Measurements from ENCODE around the gene MRPL20. TPM values are rescaled to one million over a fixed set of nuclear protein-coding genes. Genes with fewer than 3 reads are reported as not detected.
A peak's percentile ranks its signal among the peaks of the same experiment; 100 is the strongest.

Gene MRPL20
- polyA plus RNA-seq, 4 donors, result 110 to 137 (median 115) TPM

DNA sequence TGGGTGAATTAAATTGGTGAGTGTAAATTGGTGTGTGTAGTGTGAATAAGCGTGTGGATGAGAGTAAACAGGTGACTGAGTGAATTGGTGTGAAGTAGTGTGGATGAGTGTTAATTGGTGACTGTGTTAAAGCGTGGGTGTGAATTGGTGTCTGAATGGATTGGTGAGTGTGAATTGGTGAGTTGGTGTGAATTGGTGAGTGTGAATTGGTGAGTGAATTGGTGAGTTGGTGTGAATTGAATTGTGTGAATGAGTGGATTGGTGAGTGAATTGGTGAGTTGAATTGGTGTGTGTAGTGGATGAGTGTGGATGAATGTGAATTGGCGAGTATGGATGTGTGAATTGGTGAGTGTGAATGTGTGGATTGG, 40.4 kb downstream of the MRPL20 start:
- DNase-seq (ENCODE audit: low read depth in 4 of 4, low spot score in 3 of 4), result no peak

DNA sequence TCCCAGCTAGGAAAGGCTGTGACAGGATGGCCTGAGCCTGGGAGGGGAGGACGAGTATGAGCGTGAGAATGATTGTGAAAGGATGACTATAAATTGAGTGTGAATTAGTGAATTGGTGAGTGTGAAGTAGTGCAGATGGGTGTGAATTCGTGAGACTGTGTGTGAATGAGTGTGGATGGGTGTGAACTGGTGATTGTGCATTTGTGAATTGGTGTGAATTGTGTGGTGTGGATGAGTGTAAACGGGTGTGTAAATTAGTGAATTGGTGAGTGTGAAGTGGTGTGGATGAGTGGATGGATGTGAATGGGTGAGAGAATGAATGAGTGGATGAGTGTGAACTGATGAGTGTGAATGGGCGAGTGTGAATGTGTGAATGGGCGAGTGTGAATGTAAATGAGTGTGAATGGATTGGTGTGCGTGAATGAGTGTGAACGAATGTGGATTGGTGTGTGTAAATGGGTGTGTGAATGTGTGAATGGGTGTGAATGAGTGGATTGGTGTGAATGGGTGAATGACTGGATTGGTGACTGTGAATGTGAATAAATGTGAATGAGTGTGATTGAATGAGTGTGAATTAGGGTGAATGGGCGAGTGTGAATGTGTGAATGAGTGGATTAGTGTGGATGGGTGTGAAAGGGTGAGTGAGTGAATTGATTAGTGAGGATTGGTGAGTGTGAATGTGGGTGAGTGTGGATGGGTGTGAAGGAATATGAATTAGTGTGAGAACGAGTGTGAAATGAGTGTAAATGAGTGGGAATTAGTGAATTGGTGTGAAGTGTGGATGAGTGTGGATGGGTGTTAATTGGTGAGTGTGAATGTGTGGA, 41.0 kb downstream of the MRPL20 start:
- no peak for DNase-seq (ENCODE audit: low read depth in 4 of 4, low spot score in 3 of 4)

DNA sequence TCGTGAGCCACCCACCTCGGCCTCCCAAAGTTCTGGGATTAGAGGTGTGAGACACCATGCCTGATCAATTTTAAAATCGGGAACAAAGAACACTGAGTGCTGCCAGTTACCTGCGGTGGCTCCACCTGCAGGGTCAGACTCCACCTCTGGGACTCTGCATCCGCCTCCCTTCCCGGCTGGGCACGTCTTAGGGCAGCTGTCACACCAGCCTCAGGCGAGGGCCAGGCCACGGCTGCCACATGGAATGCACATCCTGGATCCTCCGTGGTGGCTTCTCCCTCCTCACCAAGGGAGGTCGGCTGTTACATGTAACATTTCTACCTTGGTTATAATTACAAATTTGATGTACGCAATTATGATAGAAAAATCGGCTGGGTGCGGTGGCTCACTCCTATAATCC, 42.8 kb downstream of the MRPL20 start:
- no peak for DNase-seq (ENCODE audit: low read depth in 4 of 4, low spot score in 3 of 4)

DNA sequence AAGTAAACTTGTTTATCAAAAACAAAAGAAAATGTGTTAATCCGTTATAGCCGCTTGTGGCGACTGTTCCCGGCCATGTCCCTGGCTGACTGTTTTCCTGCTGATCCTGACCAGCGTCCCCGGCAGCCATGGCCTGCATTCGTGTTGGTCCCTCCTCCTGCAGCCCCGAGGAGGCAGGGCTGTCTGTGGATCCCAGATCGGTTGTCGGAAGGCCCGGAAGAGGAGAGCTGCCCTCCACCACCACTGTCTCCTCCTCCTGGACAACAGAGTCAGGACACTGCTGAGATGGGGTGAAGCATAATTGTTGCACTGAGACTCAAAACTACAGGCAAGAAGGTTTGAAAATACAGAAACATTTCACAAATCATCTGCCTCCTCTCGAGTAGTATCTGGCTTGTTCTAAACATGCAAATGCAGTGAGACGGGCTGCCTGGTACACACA, 45.1 kb downstream of the MRPL20 start:
- no peak for DNase-seq (ENCODE audit: low read depth in 4 of 4, low spot score in 3 of 4)

DNA sequence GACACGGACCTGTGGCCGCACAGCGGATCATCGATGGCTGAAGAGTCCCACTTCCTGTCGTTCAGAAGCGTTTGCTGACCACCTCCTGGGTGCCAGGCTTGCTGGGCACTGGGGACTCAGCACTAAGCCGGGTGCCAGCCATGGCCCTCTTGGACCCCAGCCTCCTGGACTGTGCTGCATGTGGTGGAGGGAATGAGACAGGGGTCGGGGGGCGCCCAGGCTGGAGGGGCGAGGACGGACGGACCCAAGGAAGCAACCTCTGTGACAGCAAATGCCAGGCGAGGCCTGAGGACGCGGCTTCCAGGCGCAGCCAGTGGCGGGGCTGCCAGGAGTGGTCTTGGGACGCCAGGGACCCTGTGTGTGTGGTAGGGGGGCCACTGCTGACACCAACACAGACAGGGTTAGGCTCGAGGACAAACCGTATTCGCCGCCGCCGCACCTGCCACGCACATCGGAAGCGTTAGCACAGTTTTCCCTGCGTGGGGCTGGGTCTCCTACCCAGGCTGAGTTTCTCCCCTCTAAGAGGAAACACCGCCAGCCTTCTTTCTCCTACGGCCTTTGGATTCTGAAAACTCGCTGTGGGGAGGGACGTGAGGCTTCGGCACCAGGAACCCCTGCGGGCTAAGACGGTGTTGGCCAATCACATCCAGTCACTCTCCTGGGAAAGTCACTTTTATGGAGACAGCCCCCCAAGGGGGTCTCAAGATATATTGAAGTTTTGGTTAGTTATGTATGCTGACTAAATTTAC, 45.7 kb downstream of the MRPL20 start:
- no peak for DNase-seq (ENCODE audit: low read depth in 4 of 4, low spot score in 3 of 4)

DNA sequence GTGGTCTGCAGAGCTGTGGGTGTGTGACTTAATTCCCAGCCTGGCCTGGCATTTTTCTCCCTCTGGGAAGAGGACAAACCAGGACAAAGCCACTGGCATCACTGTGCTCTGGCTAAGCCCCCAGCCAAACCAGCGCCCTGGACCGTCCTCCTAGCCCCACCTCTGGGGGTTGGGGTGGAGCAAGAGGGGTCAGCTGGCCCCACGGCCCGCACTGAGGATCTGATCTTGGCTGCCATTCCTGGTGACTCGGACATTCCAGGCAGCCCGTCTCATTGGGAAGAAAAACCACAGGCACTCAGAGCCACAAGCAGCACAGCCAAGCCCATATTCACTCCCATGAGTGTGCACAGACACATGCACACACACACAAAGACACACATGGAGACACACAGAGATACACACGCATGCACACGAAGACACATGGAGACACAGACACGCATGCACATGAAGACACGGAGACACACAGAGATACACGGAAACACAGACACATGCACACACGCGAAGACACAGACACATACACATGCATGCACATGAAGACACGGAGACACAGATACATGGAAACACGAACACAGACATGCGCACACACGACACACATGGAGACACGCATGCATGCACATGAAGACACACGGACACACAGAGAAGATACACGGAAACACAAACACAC, 46.5 kb downstream of the MRPL20 start:
- no peak for DNase-seq (ENCODE audit: low read depth in 4 of 4, low spot score in 3 of 4)

DNA sequence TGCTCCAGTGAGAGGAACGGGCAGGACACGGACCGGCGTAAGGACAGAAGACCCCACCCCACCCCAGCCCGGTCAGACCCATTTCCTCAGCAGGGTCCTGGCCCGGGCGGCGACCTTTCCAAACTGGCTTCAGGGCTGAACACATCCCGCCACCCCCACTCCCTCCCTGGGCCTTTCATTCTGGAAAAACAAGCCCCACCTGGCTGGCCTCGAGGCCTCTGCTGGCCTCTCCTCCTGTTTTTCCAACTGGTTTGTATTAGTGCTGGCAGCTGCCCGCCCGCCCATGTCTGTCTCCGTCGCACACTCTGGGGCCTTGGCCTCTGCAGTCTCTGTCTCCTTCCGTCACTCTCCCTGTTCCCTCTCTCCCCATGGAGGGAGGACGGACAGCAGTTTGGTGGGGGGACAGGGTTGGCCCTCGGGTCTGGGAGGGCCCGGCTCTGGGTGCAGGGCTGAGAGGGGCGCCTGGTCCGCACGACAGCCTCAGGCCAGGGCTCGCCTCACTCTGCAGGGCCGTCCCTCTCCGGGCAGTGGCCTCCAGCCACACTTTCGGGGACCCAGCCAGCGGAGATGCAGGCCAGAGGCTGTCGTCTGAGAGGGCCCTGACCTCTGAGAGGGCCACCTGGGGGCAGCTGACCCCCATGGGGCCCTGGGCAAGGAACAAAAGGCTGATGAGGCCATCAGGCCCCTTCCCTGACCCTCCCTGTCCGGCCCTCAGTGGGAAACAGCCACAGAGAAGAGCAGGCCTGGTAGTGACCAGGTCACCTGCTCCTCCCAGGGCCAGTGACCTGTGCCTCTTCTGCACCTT, 47.2 kb downstream of the MRPL20 start:
- DNase-seq (ENCODE audit: low read depth in 4 of 4, low spot score in 3 of 4), result no peak

DNA sequence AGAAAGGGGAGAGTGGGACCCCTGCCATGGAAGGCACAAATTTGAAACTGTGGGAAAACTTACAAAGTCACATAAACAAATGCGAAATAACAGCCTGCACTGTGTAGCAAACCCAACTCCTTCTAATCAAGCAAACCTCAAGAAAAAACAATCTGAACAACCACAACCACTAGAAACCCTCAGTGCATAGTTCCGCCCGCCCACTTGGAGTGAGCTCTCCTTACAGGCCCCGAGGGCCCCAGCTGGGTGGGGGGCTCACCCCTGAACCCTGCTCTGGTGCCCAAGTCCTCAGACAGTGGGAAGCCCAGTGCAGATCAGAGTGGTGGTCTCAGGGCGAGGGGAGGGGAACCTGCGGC, 47.8 kb downstream of the MRPL20 start:
- no peak for DNase-seq (ENCODE audit: low read depth in 4 of 4, low spot score in 3 of 4)

DNA sequence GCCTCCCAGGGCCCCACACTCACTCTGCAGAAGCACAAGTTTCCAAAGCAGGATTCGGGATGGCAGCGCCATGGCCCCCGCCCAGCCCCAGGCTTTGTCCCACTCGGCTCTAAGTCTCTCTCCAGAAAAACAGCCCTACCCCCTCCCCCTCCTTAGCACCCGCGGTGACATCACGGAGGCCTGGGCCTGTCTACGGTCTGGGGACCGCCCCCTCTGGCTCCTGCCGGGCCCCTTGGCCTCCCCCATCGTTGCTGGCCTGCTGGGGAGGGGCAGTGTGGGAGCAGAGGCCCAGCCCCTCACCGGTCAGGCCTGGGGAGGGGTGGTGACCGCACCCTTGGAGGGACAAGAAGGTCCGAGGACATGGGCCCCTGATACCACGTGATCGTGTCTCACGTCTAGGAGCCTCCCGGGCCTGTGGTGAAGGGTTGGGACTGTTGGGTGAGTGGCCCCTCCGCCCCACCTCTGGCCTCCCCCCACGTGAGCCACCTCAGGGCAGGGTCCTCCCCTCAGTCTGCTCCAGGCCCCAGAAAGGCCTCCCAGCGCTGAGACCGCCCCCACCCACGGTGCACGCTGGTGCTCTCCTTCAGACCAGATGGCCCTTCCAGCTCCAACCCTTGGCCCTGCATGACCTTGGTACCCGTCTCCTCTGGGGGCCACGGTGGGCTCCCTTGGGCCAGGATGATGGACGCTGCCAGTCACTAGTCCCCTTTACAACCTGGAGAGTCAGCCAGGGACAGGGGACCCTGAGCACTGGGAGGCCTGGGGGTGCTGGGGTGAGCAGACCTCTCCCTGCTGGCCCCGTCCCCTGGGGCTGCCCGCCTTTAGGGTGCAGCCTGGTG, 48.4 kb downstream of the MRPL20 start, which contains the start of gene MXRA8:
Gene MXRA8, minus strand, starts transcription at position 123 of the 839 bp plus-strand sequence. Its CDS starts 51 bp downstream, at position 72.
- peak in 2 of 4 donors; percentile 62 to 71 for DNase-seq (ENCODE audit: low read depth in 4 of 4, low spot score in 3 of 4)

DNA sequence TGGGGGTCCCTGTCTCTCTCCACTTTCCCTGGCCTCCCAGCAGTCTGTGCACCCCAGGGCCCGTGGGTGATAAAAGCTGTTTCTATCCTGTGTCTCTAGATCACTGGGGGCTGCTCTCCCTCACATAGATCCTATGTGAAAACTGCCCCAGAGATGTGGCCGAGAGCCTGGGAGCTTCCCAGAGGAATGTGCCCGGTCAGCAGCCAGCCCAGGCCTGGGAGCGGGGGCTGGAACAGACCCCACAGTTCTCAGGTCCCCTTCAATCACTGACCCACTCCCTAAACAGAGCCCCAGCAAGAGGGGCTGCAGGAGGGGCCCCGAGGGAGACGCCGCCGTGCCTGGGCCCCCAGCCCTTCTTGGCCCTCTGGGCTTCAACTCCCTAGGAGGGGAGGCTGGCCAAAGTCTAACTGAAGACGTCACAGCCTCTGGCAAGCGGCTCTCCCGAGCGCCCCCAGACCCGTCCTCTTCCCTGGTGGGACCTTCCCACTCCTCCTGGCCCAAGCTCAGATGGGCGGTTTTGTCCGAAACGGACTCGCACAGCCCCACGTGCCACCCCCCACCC, 49.1 kb downstream of the MRPL20 start:
- DNase-seq (ENCODE audit: low read depth in 4 of 4, low spot score in 3 of 4), result no peak

DNA sequence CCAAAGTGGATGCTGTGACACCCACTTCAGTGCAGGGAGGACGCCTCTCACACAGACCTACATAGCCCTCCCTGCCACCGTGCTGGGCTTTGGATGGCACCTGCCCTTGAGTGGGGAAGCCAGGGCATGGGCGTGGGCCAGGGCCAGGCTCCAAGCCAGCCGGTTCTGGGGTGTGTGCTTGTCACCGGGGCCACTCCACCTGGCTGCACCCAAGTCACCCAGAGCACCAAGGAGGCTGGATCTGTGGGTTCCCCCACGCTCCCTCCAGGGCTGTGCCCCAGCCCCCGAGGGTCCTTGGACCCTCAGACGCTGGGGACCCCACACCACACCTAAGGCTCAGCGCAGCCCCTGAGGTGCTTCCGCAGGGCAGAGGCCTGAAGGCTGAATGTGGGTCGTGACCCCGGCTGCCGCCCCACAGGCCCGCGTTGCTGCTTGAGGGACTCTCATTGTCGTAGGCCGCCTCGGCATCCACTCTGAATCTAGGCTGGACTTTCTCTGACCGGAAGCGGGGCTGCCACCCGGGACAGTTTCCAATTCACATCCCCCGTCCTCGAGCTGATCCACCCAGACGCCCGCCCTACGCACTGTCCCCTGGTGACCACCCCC, 50.2 kb downstream of the MRPL20 start:
- DNase-seq (ENCODE audit: low read depth in 4 of 4, low spot score in 3 of 4), result no peak

DNA sequence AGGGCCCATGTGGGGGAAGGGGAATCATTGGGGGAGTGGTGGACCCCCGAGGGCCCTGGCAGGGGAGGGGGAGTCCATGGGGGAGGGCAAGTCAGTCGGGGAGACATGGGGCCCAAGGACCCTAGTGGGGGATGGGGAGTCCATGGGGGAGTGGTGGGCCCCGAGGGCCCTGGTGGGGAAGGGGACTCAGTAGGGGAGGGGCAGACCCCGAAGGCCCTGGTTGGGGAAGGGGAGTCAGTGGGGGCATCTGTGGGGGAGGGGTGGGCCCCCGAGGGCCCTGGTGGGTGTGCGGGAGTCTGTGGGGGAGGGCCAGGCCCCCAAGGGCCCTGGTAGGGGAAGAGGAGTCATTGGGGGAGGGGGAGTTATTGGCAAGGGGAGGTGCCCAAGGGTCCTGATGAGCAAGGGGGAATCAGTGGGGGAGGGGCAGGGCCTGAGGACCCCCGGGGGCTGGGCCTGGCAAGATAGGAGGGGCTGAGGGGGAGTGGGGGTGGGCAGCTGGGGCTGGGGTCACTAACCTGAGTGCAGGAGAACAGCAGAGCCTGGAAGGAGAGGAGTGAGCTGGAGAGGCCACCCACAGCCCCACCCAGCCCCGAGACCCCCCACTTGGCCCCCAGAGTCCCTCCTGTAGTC, 50.8 kb downstream of the MRPL20 start:
- DNase-seq (ENCODE audit: low read depth in 4 of 4, low spot score in 3 of 4), result no peak

DNA sequence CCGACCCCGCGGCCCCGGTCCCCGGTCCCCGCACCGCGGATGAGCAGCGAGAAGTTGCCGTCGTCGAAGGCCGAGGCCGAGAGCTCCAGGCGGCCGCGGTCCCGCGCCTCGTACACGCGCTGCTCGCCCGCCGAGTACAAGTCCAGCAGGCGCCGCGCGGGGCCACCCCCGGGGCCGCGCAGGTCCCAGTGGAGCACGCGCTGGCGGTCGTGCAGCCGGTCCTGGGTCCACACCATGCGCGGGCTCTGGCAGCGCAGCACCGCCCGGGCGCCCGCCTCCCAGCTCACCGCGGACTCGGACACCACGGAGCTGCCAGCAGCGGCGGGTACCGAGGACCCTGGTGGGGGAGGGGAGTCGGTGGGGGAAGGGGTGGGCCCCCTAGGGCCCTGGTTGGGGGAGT, 51.7 kb downstream of the MRPL20 start:
- DNase-seq (ENCODE audit: low read depth in 4 of 4, low spot score in 3 of 4), result no peak

DNA sequence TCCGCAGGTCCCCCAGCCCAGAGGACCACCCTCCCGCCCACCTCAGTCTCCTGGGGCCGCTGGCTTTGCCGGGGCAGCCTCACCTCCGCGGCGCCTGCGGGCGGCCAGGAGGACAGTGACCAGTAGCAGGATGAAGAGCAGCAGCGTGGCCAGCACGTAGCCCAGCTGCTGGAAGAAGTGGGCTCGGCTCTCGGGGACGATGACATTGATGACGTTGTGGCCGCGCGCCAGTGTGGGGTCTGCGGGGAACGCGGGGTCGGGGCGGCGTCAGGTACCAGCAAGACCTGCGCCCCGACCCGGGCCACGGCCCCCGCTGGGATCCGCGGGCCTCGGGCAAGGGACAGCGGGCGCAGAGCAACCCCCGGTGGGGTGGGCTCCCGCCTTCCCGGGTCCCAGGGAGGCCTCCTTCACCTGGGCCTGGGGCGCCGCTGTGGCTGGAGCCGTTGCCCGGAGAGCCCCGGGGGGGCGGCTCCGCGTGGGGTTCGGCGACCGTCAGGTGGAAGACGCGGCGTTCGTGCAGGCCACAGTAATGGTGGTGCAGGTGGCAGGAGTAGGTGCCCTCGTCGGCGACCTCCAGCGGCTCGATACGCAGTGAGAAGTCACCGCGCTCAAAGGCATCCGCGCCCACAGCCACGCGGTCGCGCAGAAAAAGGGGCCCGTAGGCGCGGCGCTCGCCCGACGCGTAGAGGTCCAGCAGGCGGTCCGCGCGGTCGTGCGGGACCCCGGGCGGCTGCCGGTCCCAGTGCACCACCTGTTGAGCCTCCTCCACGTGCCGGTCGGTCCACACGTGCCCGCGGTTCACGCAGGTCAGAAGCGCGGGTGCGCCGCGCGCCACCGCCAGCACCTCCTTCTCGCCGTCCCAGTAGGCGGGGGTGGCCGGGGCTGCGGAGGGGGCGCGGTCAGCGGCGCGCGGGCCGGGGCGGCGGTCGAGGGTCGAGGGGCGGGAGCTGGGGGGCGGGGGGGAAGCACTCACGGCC, 52.5 kb downstream of the MRPL20 start:
- no peak for DNase-seq (ENCODE audit: low read depth in 4 of 4, low spot score in 3 of 4)

DNA sequence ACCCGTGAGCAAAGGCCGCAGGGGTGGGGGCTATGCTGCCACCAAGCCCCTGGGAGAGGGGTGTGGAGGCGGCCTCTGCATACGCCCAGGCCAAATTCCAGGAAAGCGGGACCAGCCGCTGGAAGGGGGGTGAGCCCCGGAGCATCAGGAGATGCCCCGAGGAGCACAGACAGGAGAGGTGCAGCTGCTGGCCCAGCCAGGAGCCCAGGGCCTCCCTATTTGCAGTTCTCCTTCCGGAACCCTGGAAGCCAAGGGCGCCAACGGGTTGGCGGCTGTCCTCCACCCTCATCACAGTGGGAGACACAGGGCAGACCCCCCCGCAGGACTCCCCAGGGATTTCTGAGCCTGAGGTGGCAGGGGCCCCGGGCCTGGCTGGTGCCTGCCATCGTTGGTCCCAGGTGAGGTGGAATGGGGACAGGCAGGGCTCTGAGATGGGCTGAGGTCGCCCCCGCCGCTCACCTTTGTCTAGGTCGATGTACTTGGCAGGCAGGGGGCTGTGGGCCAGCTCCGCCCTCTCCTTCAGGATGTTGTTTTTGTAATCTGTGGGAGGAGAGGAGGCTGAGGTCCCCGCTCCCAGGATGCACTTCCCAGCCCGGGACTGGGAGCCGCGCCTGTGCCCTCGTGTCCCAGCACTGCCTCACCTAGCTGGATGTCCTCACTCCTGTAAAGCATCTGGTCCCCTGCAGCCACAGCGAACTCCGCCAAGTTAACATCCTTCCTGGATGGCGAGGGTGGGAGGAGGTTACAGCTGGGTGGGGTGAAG, 53.5 kb downstream of the MRPL20 start:
- no peak for DNase-seq (ENCODE audit: low read depth in 4 of 4, low spot score in 3 of 4)

DNA sequence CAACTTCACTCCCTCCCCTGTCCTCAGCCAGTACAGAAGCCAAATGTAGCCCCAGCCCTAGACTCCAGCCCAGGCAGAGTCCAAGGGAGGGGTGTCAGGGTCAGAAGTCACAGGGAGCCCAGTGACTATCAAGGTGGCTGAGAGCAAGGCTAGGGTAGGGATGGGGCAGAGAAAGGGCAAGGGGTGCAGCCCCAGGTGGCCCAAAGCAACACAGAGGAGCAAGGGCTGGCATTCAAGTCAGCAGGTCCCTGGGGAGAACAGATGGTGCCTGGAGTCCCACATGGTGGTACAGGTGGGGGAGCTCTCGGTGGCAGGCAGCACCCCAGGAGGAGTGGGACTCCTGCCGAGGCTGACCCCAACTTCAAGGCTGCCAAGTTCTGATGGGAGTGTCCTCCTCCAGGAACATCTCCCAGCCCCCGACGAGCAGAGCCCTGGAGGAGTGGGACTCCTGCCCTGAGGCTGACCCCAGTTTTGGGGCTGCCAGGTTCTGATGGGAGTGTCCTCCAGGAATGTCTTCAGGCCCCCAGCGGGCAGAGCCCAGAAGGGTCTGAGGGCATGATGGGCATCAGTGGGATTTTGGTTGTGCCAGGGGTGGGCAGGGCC, 54.2 kb downstream of the MRPL20 start:
- DNase-seq (ENCODE audit: low read depth in 4 of 4, low spot score in 3 of 4), result no peak

All from right renal pelvis (tissue), 4 donors.